K562 (cell line): Measurements from ENCODE around the gene IL6R. TPM values are rescaled to one million over a fixed set of nuclear protein-coding genes. Genes with fewer than 3 reads are reported as not detected.
A peak's percentile ranks its signal among the peaks of the same experiment; 100 is the strongest.

Source experiments
- ATAC-seq: fragments of 200-7000 bp; cut with Tn5 transposase; 3 replicates; pipeline ENCODE4 v1.9.1; 2020; ENCODE audit warnings: moderate library complexity
- BruUV-seq: library from RNA; stranded (reverse); fragments of 400-500 nt; replicated peaks from 2 replicates; lab custom pipeline; 2021; lab: Mats Ljungman, UMichigan
- CTCF ChIA-PET: fragments of 300-600 bp; formaldehyde crosslinking; extraction: SDS; loops from one replicate; lab custom pipeline; 2021; ENCODE audit warnings: low intra/inter-chr PET ratio; lab: Yijun Ruan, JAX
- POLR2A ChIA-PET: fragments of 300-600, 350-650 bp; sonication (Branson Sonifier 250); formaldehyde crosslinking; extraction: SDS; loops from one replicate; lab custom pipeline; 2021; ENCODE audit warnings: antibody characterized with exemption, inconsistent platforms; lab: Yijun Ruan, JAX
- DNase-seq, 4 experiments: peaks; one replicate each; pipeline versions ENCODE4 v3.0.0 to v3.0.0-alpha.2; 2011 to 2018; ENCODE audit warnings: low spot score in 3 of 4, mixed read lengths in 3 of 4; ENCODE audit errors: extremely low read depth in 1 of 4
- FAIRE-seq: peaks from 2 replicates; lab custom pipeline; 2011; peaks lifted over from hg19 to GRCh38; lab: Jason Lieb, UNC
- H2AFZ ChIP-seq: 2 replicates; pipeline ENCODE4 v1.6.0; 2011; ENCODE audit warnings: low read depth, low read length, control low read depth, inconsistent platforms
- H3K27ac ChIP-seq: fragments of 200-600 bp; 3 replicates; pipeline ENCODE4 v1.8.0; 2011; ENCODE audit warnings: low read depth, mild to moderate bottlenecking, control low read depth, inconsistent platforms, low read length, moderate library complexity, mixed read lengths; ENCODE audit errors: extremely low read depth
- H3K27me3 ChIP-seq, 2 experiments: fragments of 300-600 bp in 1 of 2; 2 replicates in 1 of 2; 3 replicates in 1 of 2; pipeline versions ENCODE4 v1.6.0 to v1.8.0; 2011; ENCODE audit warnings: inconsistent platforms in 2 of 2, low read length in 2 of 2, mild to moderate bottlenecking in 1 of 2, mixed read lengths in 1 of 2, moderate library complexity in 1 of 2; ENCODE audit not compliant: control insufficient read depth in 2 of 2, insufficient read depth in 2 of 2
- H3K36me3 ChIP-seq: fragments of 300-600 bp; 3 replicates; pipeline ENCODE4 v1.8.0; 2011; ENCODE audit warnings: mild to moderate bottlenecking, low read length, inconsistent platforms; ENCODE audit not compliant: control insufficient read depth, insufficient read depth
- H3K4me1 ChIP-seq, 2 experiments: fragments of 200-600 bp in 1 of 2; replicated peaks in 1 of 2; 2 replicates in 1 of 2; 3 replicates in 1 of 2; pipeline versions ENCODE4 v1.5.1 to v1.8.0; 2011; ENCODE audit warnings: inconsistent platforms in 2 of 2, low read length in 2 of 2, mild to moderate bottlenecking in 1 of 2, mixed read lengths in 1 of 2, moderate library complexity in 1 of 2; ENCODE audit not compliant: control insufficient read depth in 2 of 2, insufficient read depth in 2 of 2
- H3K4me2 ChIP-seq: 2 replicates; pipeline ENCODE4 v1.6.1; 2011; ENCODE audit warnings: low read length, control low read depth, inconsistent platforms, mixed read lengths; ENCODE audit not compliant: insufficient read depth
- H3K4me3 ChIP-seq: fragments of 200-600 bp; sonication (generic), shearing (Covaris generic); 2 replicates; pipeline ENCODE4 v1.5.1; 2016; ENCODE audit warnings: control low read depth, inconsistent platforms
- H3K79me2 ChIP-seq: fragments of 200-600 bp; 3 replicates; pipeline ENCODE4 v1.8.0; 2011; ENCODE audit warnings: low read length, inconsistent platforms; ENCODE audit not compliant: control insufficient read depth, insufficient read depth
- H3K9ac ChIP-seq, 2 experiments: 2 replicates each; pipeline versions ENCODE4 v1.6.0 to v1.6.1; 2011; ENCODE audit warnings: low read depth in 2 of 2, low read length in 2 of 2, control low read depth in 1 of 2, inconsistent platforms in 1 of 2, mild to moderate bottlenecking in 1 of 2, mixed read lengths in 1 of 2; ENCODE audit not compliant: insufficient read depth in 1 of 2
- H3K9me1 ChIP-seq: one replicate; pipeline ENCODE4 v1.6.0; 2011; ENCODE audit warnings: inconsistent platforms, mild to moderate bottlenecking, low read length, moderate library complexity; ENCODE audit not compliant: control insufficient read depth, insufficient read depth
- H3K9me3 ChIP-seq: replicated peaks from 2 replicates; pipeline ENCODE4 v1.5.1; 2011; ENCODE audit warnings: low read depth, low read length, inconsistent platforms; ENCODE audit not compliant: control insufficient read depth, insufficient read depth
- H4K20me1 ChIP-seq: replicated peaks from 2 replicates; pipeline ENCODE4 v1.6.1; 2011; ENCODE audit warnings: low read length, inconsistent platforms, mixed read lengths; ENCODE audit not compliant: control insufficient read depth, insufficient read depth
- CREB3L1 ChIP-seq: fragments of 450-650 bp; IDR thresholded peaks from 2 replicates; pipeline ENCODE4 v1.6.1; 2014; ENCODE audit warnings: low read depth, mild to moderate bottlenecking, moderate library complexity, borderline replicate concordance
- CTBP1 ChIP-seq: fragments of 450-650 bp; IDR thresholded peaks from 2 replicates; pipeline ENCODE4 v1.6.1; 2016; ENCODE audit warnings: borderline replicate concordance
- E2F8 ChIP-seq: fragments of 450-650 bp; IDR thresholded peaks from 2 replicates; pipeline ENCODE4 v1.7.1; 2018; ENCODE audit warnings: mild to moderate bottlenecking, low read depth; ENCODE audit not compliant: partially characterized antibody
- GABPB1 ChIP-seq: sonication (generic); formaldehyde crosslinking; IDR thresholded peaks from 2 replicates; pipeline ENCODE4 v1.8.0; 2022; ENCODE audit warnings: mild to moderate bottlenecking, missing genetic modification reagents
- MAFF ChIP-seq: IDR thresholded peaks from 2 replicates; pipeline ENCODE4 v1.6.1; 2012; ENCODE audit warnings: low read length, improper control_type of control experiment
- SMAD3 ChIP-seq: fragments of 450-650 bp; formaldehyde crosslinking; conservative IDR thresholded peaks from 2 replicates; pipeline ENCODE4 v1.4.0; 2020; ENCODE audit warnings: mild to moderate bottlenecking
- WGBS: fragments of 100-300 bp; shearing (Covaris generic); methylation state at CpG from one replicate; pipeline ENCODE4 v1.1.6; 2016; ENCODE audit warnings: low coverage, mixed read lengths; ENCODE audit not compliant: insufficient coverage; ENCODE audit errors: missing lambda C conversion rate; 5-methylcytosine and 5-hydroxymethylcytosine counted together
- in situ Hi-C: fragments of 300-500 bp; cut with MboI; formaldehyde crosslinking; loops from 4 replicates; pipeline ENCODE4 v1.15.0; 2018; ENCODE audit warnings: inconsistent platforms, mixed read lengths
- intact Hi-C: fragments of 100-400 bp; cut with micrococcal nuclease; formaldehyde crosslinking; loops from 2 replicates; pipeline ENCODE4 v1.14.2; 2022
- polyA plus RNA-seq, 8 experiments: library from polyadenylated mRNA; depleted of rRNA in 4 of 8; stranded (reverse) in 5 of 8; unstranded in 3 of 8; fragments of >200 nt; fragmentation: Nextera tagmentation in 2 of 8; fragmentation: Illumina TruSeq in 1 of 8; extraction: Ambion mirVana in 2 of 8; extraction: Trizol in 1 of 8; gene quantifications; 2 replicates each; pipeline versions ENCODE4 v1.2.1 to v1.2.3, GENCODE V29; 2011 to 2014; ENCODE audit warnings: inconsistent platforms in 1 of 8, missing spikeins in 1 of 8
- total RNA-seq, 7 experiments: library from RNA; depleted of rRNA in 6 of 7; stranded (reverse); fragments of >200 nt in 6 of 7; fragmentation: Illumina TruSeq in 2 of 7; extraction: Trizol in 2 of 7; gene quantifications; 2 replicates each; pipeline versions ENCODE4 v1.2.1 to v1.2.3, GENCODE V29; 2011 to 2021; ENCODE audit warnings: low replicate concordance in 1 of 7

The IL6R gene
- total and polyA plus RNA-seq, 9 of the 15 experiments (the other 6 are each of a cell fraction or from before 2014, with no cell fraction given) = 0.05 to 1.1 (median 0.11) TPM; not detected in 2

DNA sequence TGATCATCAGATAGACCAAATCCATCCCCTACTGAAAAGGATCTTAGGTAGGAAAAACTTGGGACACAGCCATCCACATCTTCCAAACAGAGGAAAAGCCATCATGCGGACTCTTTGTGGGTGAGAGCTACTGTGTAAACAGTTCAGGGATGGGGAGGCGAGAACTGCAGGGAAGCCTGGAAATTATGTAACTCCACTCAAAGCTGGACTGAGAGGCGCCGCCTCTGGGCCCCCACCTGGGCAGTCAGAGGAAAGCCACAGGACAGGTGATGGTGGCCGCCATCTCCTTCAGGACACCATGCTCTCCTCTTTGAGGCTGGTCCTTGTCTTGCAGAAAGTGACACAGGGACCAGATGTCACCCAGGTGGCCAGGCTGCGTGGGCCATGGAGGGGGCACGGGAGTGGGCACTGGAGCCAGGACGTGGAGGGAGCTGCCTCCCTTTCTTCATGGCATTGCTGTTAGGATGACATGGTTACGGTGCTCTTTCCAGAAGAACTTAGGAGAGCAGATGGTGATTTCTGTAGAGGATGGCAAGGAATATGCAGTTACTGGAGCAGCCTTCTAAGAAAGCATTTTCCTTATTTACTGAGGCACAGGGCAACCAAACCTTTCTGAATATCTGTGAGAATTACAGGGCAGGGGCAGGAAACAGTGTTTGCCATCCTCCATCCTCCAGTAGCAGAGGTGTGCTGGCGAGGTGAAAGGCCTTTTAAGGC, 64.9 kb downstream of the IL6R start:
- Histone ChIP-seq H3K27me3 (peaks cover 8 to 22% of the 10 kb centered on the region in 2 experiments; a peak in 4 of 5 replicates), H3K4me1 (peaks cover 1 to 7% of the 10 kb centered on the region in 2 experiments), H3K27ac (no peak overlapping the region), H3K4me2 (no peak overlapping the region), H3K4me3 (no peak overlapping the region), H3K36me3 (no peaks in the 10 kb centered on the region), H3K79me2 (no peaks in the 10 kb centered on the region), H2AFZ (no peak overlapping the region), H4K20me1 (no peaks in the 10 kb centered on the region), H3K9me1 (no peaks in the 10 kb centered on the region), H3K9me3 (no peaks in the 10 kb centered on the region), H3K9ac (no peak overlapping the region)
- in situ Hi-C loops (no loop called here), intact Hi-C loops (loop anchor here (5.0 to 10.0 kb wide), 3 partner anchors 63 to 275 kb away; partner anchors contain the start of genes HAX1, IL6R and TPM3)
- ChIA-PET POLR2A (no interaction called here), CTCF (no interaction called here)
- peak; percentile 35; the same call in 2 of the 3 replicates for ATAC-seq
- no TSS peak for BruUV-seq
- FAIRE-seq = no peak
- no peak for DNase-seq
- TF ChIP-seq E2F8 (no peak), MAFF (no peak), GABPB1 (CRISPR knock-in tag) (no peak), CREB3L1 (no peak), CTBP1 (no peak), SMAD3 (CRISPR knock-in tag) (no peak)
- whole genome bisulfite sequencing = 13% methylated on average over 10 of the region's 10 CpGs
